Activated CD4-positive, alpha-beta T cell treated with anti-CD3 and anti-CD28 coated beads for 1 hour (primary cell): ENCODE results near the gene EFNB2.

Source experiments
- DNase-seq: peaks from one replicate; pipeline ENCODE4 v3.0.0-alpha.2; 2020

The EFNB2 gene

DNA sequence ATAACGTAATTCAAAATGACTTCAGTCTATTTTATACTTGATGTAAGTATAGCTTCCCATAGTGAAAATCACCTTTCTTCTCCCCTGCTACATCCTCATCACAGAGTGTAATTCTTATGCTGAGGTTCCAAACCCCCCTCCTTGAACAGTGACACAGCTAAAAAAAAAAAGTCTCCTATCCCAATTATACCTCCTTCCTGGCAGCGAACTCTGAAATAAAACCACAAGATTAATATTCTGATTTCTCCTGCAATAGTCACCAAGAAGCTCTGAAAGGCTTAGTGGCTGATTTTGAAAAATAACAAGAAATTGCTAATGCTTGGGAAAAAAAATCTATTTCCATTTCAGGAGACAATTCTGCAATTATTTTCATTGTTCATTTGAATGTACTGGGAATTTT is 36.3 kb downstream of the EFNB2 start:
- no peak for DNase-seq

DNA sequence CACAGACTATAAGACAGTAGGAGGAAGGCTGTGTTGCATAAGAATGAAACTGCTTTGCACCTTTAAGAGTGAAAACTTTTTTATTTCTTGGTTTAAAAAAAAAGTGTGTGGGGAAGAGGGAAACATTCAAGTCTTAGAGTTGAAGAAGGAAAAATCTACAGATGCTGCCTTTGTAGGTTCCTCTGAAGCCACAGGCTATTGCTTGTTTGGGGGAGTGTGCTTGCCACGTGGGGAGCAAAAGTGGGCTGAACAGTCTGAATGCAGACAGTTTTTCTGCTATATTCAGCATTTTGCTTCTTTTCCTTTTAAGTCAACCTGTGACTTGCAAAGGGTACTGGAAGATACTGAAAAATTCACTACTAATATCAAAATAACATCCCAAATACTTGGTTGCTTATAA is 36.9 kb downstream of the EFNB2 start:
- DNase-seq, result no peak

DNA sequence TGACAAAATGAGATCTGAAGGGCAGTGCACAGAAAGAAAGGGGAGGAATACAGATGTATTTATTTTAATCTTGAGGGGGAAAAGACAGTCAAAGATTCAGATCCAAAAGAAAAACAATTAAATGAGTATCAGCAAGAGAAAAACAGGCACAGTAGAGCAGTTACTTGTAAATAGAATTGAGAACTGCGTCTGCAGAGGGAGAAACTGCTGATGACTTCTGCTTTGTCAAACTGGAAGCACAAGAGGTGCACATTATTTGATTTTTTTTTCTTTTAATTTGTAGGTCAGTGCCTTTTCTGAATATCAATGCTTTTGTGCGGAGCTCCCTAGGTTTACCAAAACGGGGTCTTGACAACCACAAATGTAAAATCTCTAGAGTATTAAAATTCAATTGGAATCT is 37.3 kb downstream of the EFNB2 start:
- no peak for DNase-seq

GRCh38 chr13:106497079-106497478 is 38.4 kb downstream of the EFNB2 start:
- no peak for DNase-seq

- DNase-seq, result no peak
These were observed 39.1 kb downstream of the EFNB2 start for GRCh38 chr13:106496072-106496997.

- DNase-seq, result no peak
These were observed 40.5 kb downstream of the EFNB2 start for GRCh38 chr13:106494936-106495335.

DNA sequence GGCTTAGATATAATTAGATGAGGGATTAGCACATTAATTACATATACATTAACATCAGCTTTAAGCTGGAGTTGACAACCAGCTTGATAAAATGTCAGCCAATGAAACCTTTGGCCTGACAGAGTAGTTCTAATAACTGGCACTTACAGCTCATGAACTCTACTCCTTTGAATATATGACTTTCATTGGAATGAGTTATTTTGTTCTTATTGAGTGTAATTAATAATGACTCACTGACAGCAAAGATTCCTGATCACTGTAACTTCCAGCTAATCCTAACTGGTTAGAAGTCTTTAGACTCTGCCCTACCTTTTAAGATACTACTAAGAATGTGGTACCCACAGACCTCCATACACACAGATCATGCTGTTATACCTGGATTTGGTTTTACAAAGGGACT is 41.0 kb downstream of the EFNB2 start:
- no peak for DNase-seq

DNA sequence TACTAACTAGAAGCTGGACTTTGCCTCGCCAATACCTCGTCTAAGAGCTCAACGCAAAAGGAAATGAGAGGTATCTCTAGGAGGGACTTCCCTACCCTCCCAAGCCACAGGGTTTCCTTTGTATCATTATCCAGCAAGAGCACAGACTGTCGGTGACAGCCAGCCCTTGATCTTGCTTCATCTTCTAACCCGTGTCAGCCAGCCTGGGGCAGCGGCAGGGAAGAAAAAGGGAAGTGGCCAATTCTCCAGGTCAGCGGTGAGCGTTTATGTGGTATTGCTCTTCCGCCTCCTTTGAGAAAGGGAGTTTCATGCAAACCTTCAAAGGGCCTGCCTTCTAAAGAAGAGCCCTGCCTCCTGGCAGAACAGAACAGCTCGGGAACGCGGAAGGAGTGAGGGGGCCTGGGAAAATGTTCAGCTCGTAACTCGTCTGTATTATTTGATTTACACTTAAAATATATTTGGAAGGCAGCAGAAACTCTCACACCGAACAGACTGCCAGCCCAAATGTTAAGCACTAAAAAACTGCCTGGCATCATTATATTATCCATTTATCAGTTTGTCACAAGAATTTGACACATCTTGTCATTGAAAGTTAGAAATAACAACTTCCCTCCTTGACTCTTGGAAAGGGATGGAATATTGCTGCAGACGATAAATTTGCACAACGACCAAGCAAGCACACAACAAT is 41.8 kb downstream of the EFNB2 start:
- DNase-seq, result no peak

DNA sequence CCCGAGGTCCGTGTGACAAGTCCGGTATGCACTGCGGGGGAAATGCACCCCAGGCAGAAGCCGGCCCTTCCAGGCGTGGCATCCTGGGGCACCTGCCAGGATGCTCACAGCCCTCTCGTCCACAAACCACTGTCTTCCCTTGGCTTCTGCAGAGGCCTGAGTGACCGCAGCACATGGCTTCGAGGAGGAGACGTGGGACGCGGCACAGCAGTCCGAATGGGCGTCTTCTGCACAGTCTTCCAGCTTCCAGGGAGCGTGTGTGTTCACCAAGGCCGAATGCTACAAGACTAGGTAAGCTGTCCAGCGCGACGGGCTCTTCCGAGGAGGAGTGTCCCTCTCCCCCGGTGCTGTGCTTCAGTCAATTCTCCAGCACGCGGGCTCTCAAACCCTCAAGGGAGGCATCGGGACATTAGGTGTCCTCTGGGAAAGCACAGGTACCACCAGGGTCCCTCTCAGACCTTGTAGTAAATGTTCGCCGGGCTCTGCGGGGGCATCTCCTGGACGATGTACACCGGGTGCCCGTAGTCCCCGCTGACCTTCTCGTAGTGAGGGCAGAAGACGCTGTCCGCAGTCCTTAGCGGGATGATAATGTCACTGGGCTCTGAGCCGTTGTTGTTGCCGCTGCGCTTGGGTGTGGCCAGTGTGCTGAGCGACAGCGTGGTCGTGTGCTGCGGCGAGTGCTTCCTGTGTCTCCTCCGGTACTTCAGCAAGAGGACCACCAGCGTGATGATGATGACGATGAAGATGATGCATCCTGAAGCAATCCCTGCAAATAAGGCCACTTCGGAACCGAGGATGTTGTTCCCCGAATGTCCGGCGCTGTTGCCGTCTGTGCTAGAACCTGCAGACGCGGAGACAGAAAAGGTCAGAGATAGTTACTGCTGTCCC is 42.6 kb downstream of the EFNB2 start:
- DNase-seq, result no peak

GRCh38 chr13:106491928-106492587 is 43.4 kb downstream of the EFNB2 start:
- DNase-seq, result no peak

- DNase-seq, result no peak
These were observed 44.0 kb downstream of the EFNB2 start for GRCh38 chr13:106491463-106491862.

GRCh38 chr13:106490569-106491321 is 44.7 kb downstream of the EFNB2 start:
- no peak for DNase-seq

DNA sequence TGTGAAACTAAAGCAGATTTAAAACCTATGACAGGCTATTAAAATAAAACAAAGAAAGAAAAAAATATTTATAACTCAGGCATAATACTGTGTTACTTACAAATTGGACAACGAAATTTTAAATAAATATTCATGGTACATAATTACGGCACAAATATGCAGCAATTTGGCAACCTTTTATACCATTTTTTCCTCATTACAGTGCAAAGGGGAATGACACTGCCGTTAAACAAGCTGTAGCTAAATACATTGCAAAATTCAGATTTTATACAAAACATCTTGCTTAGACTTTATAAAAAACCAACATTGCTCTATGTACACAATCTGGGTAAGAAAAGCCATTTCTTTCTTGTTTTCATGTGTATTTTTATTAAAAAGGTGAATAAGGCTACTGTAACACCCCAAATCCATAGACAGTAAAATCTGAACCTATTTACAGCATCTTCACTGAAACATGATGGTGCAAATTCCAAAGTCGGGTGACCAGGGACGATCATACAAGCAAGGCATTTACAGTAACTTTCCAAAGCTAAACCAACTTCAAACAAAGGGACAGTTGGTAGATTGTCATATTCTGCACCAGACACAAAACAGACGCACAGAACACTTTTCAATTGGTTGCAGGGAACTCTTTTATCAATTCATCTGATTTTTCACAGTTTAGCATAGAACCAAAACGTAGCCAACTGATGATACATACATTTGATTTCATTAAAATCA is 45.5 kb downstream of the EFNB2 start:
- no peak for DNase-seq

DNA sequence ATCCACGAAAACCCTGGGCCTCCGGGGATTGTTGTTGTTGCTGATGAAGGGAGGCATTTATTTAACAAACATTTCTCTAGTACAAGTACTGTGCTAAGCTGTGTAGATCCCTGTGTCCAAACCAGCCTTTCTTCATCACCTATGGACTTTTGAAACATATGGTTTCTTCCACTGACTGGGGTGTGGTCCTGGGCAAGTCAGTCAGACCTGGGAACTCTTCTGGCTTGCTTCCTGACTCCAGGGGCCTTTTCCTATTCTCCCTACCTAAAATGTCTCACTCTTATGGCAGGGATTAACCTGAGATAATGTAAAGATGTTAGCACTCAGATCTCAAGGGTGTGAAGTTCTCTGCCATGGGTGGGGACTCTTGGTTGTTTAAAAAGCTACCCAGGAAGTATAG is 46.8 kb downstream of the EFNB2 start:
- DNase-seq, result no peak

DNA sequence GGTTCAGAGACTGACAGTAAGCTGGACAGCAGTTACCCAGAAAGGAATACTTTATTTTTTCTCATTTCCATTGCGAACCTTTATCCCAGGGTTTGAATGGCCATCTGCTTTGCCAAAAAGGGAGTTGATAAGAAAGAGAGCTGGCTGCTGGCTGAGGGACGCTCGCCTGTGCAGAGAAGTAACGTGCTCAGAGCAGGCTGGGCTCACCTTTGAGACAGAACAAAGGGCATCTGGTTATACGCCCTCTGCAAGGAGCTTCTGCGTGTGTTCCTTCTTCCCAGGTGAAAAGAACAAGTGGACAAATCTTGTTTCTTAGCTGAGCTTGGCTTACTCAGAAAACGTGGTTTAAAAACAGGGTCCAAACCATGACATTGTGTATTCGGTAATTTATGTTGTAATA is 47.4 kb downstream of the EFNB2 start:
- no peak for DNase-seq

- DNase-seq, result no peak
These were observed 48.3 kb downstream of the EFNB2 start for GRCh38 chr13:106487129-106487528.

- no peak for DNase-seq
These were observed 49.2 kb downstream of the EFNB2 start for GRCh38 chr13:106486287-106486686.

- no peak for DNase-seq
These were observed 50.8 kb downstream of the EFNB2 start for GRCh38 chr13:106484537-106485193.

GRCh38 chr13:106484084-106484483 is 51.4 kb downstream of the EFNB2 start:
- no peak for DNase-seq

- no peak for DNase-seq
These were observed 53.5 kb downstream of the EFNB2 start for GRCh38 chr13:106481919-106482318.
